ENCODE measurements around the gene ASCC1.

DNA sequence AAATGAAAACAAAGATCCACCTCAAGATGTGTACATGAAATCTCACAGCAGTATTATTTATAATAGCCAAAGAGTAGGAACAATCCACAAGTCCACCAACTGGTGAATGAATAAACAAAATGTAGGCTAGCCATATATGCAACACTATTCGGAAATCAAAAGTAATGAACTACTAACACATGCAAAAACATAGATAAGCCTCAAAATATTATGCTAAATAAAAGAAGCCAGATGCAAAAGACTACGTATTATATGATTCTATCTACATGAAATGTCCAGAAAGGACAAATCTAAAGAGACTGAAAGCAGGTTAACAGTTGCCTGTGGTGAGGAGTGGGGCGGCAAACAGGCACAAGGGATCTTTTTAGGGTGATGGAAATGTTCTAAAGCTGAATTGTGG is 49.0 kb downstream of the ASCC1 start:
- no peak for TF ChIP-seq CTCF (IDR thresholded peaks at IDR 0.05)
- TF ChIP-seq EZH2 (IDR thresholded peaks at IDR 0.05), result no peak
- no peak for TF ChIP-seq EZH2phosphoT487 (IDR thresholded peaks at IDR 0.05)

Data from neural progenitor cell (in vitro differentiated cells).